MM.1S (cell line): ENCODE results near the gene TTC38.

ENCODE experiments used
- DNase-seq: peaks from one replicate; pipeline ENCODE4 v3.0.0-alpha.2; 2015
- H2AFZ ChIP-seq: fragments of 300-600 bp; sonication (generic); 2 replicates; pipeline ENCODE4 v1.6.0; 2016; ENCODE audit warnings: antibody characterized with exemption, low read length
- H3F3A ChIP-seq: fragments of 300-600 bp; sonication (generic); 2 replicates; pipeline ENCODE4 v1.6.1; 2016; ENCODE audit warnings: mild to moderate bottlenecking, antibody characterized with exemption, low read length, moderate library complexity, mixed read lengths; ENCODE audit not compliant: insufficient read depth
- H3K27ac ChIP-seq: fragments of 300-600 bp; sonication (generic); 2 replicates; pipeline ENCODE4 v1.5.1; 2016; ENCODE audit warnings: mild to moderate bottlenecking, low read length
- H3K27me3 ChIP-seq: fragments of 300-600 bp; sonication (generic); replicated peaks from 2 replicates; pipeline ENCODE4 v1.6.0; 2016; ENCODE audit warnings: low read length; ENCODE audit not compliant: insufficient read depth
- H3K36me3 ChIP-seq: fragments of 300-600 bp; sonication (generic); replicated peaks from 2 replicates; pipeline ENCODE4 v1.6.1; 2016; ENCODE audit warnings: mild to moderate bottlenecking, low read length, mixed read lengths; ENCODE audit not compliant: insufficient read depth
- H3K4me1 ChIP-seq: fragments of 300-600 bp; sonication (generic); 2 replicates; pipeline ENCODE4 v1.6.1; 2016; ENCODE audit warnings: low read length, mixed read lengths
- H3K4me2 ChIP-seq: fragments of 300-600 bp; sonication (generic); 2 replicates; pipeline ENCODE4 v1.6.0; 2016; ENCODE audit warnings: low read depth, low read length
- H3K4me3 ChIP-seq: fragments of 300-600 bp; sonication (generic); 2 replicates; pipeline ENCODE4 v1.5.1; 2016; ENCODE audit warnings: low read length, mixed read lengths
- H3K79me2 ChIP-seq: fragments of 300-600 bp; sonication (generic); 2 replicates; pipeline ENCODE4 v1.6.1; 2016; ENCODE audit warnings: mixed run types, low read length, mixed read lengths
- H3K9ac ChIP-seq: fragments of 300-600 bp; sonication (generic); 2 replicates; pipeline ENCODE4 v1.6.1; 2016; ENCODE audit warnings: low read length, mixed read lengths
- H3K9me2 ChIP-seq: fragments of 300-600 bp; sonication (generic); replicated peaks from 2 replicates; pipeline ENCODE4 v1.6.1; 2016; ENCODE audit warnings: mild to moderate bottlenecking, low read length, mixed read lengths; ENCODE audit not compliant: insufficient read depth
- H3K9me3 ChIP-seq: fragments of 300-600 bp; sonication (generic); replicated peaks from 2 replicates; pipeline ENCODE4 v1.6.1; 2016; ENCODE audit warnings: mild to moderate bottlenecking, low read length, mixed read lengths; ENCODE audit not compliant: insufficient read depth
- H4K20me1 ChIP-seq: fragments of 300-600 bp; sonication (generic); 2 replicates; pipeline ENCODE4 v1.6.1; 2016; ENCODE audit warnings: mild to moderate bottlenecking, low read length, moderate library complexity, mixed read lengths; ENCODE audit not compliant: insufficient read depth
- CTCF ChIP-seq: fragments of 300-600 bp; sonication (generic); IDR thresholded peaks from 2 replicates; pipeline ENCODE4 v1.5.1; 2016; ENCODE audit warnings: antibody characterized with exemption, low read length, mixed read lengths
- EZH2 ChIP-seq: fragments of 300-600 bp; sonication (generic); optimal IDR thresholded peaks from 2 replicates; pipeline ENCODE3; 2017; ENCODE audit warnings: low read depth, mild to moderate bottlenecking, antibody characterized with exemption, low read length, mixed read lengths
- EZH2phosphoT487 ChIP-seq: fragments of 300-600 bp; sonication (generic); IDR thresholded peaks from 2 replicates; pipeline ENCODE4 v1.6.1; 2018; ENCODE audit warnings: antibody characterized with exemption, low read length

Gene TTC38

GRCh38 chr22:46281866-46282678 is 14.3 kb downstream of the TTC38 start:
- no peak for TF ChIP-seq EZH2phosphoT487
- no peak for TF ChIP-seq EZH2
- TF ChIP-seq CTCF, result no peak

DNA sequence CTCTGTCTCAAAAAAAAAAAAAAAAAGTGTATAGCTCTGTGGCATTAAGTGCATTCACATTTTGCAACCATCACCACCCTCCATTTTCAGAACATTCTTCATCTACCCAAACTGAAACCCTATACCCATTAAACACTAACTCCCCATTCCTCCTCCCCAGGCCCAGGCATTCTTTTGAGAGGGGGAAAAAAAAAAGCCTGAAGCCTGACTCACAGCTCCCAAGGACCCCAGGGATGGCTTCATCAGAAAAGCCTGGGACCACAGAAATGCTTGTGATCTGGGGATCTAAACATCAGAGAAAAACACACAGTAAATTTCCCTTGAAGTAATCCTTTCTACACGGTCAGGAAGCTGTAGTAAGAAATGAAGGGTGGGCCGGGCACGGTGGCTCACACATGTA is 18.2 kb downstream of the TTC38 start:
- DNase-seq, result no peak
- Histone ChIP-seq H3K79me2 (peaks cover 19% of the 10 kb centered on the region), H3K4me1 (peaks cover 16% of the 10 kb centered on the region), H3K9me3 (no peaks in the 10 kb centered on the region), H3K27me3 (no peaks in the 10 kb centered on the region), H3F3A (no peaks in the 10 kb centered on the region), H3K9ac (no peak overlapping the region), H3K9me2 (no peaks in the 10 kb centered on the region), H3K4me3 (no peak overlapping the region), H4K20me1 (no peaks in the 10 kb centered on the region), H3K27ac (no peak overlapping the region), H3K4me2 (no peak overlapping the region), H2AFZ (no peak overlapping the region), H3K36me3 (no peaks in the 10 kb centered on the region; the same call in 1 of the 2 replicates)
- no peak for TF ChIP-seq CTCF
- no peak for TF ChIP-seq EZH2
- no peak for TF ChIP-seq EZH2phosphoT487

More at GRCh38 chr22:46281866-46282678, 14.3 kb downstream of the TTC38 start:
- DNase-seq, result no peak
- H3F3A ChIP-seq, result no peaks in the 10 kb centered on the region
- H3K4me3 ChIP-seq, result no peak overlapping the region
- no peaks in the 10 kb centered on the region for H4K20me1 ChIP-seq
- H3K9me3 ChIP-seq, result no peaks in the 10 kb centered on the region
- H3K9ac ChIP-seq, result no peak overlapping the region
- no peak overlapping the region for H2AFZ ChIP-seq
- H3K9me2 ChIP-seq, result no peaks in the 10 kb centered on the region
- H3K4me2 ChIP-seq, result no peak overlapping the region
- H3K4me1 ChIP-seq, result peaks cover 3% of the 10 kb centered on the region
- no peaks in the 10 kb centered on the region for H3K27me3 ChIP-seq
- no peaks in the 10 kb centered on the region; the same call in 1 of the 2 replicates for H3K36me3 ChIP-seq
- H3K79me2 ChIP-seq, result peaks cover 6% of the 10 kb centered on the region
- H3K27ac ChIP-seq, result no peak overlapping the region

DNA sequence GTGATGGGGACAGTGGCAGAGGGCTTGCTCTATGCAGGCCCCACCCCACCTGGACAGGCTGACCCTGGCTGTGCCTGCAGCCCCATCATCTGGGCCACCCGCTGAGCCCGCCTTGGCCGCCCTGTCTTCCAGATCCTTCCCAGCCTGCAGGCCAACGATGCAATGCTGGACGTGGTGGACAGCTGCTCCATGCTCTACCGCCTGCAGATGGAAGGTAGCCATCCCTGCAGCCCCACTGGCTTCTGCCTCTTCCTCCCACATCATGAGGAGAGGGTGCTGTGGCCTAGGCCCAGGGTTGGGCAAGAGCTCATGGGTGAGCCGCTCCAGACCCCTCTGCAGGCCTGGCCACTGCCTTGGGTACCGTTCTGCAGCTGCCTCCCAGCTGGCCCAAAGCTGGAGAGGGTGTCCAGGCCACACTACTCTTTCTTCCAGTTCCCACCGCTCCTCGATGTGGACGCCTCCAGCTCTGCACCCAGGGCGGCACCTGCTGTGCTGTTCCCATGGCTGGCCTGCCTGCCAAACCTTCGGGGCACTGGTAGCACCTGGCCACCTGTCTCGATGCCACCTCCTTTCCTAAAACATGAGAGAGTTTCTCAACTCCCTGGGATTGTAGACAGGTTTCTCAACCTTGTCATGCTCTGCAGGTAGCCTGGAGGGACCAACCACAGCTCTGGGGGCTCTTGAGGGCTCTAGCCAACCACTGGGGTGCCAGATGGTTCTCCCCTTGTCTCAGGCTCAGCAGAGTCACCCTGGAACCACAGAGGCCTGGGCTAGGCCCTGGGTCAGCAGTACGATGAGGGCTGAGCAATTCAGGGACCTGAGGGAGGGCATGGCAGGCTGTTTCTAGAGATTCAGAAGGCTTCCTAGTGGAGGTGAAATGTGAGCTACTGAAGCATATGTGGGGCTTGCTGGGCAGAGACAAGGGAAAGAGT is 19.4 kb downstream of the TTC38 start:
- H3K36me3 ChIP-seq, result no peaks in the 10 kb centered on the region; the same call in 1 of the 2 replicates
- no peaks in the 10 kb centered on the region for H3K9me2 ChIP-seq
- H3K27me3 ChIP-seq, result no peaks in the 10 kb centered on the region
- H3K9me3 ChIP-seq, result no peaks in the 10 kb centered on the region
- H2AFZ ChIP-seq, result 0 out of 2 replicates have a peak overlapping the region, but pooled peaks have one; percentile 82
- peak overlapping the region; percentile 38; the same call in 1 of the 2 replicates for H3K27ac ChIP-seq
- peaks cover 19% of the 10 kb centered on the region for H3K79me2 ChIP-seq
- DNase-seq, result no peak
- H3K9ac ChIP-seq, result peak overlapping the region; percentile 90
- H3K4me1 ChIP-seq, result peaks cover 17% of the 10 kb centered on the region
- TF ChIP-seq CTCF (no peak), EZH2phosphoT487 (no peak), EZH2 (no peak)
- peak overlapping the region; percentile 95 for H3K4me2 ChIP-seq
- H3F3A ChIP-seq, result peaks cover 4% of the 10 kb centered on the region; the same call in 1 of the 2 replicates
- peak overlapping the region; percentile 75 for H3K4me3 ChIP-seq
- no peaks in the 10 kb centered on the region for H4K20me1 ChIP-seq
